IMR-90 (cell line): ENCODE measurements around the gene ACTN1. TPM values are rescaled to one million over a fixed set of nuclear protein-coding genes. Genes with fewer than 3 reads are reported as not detected.
A peak's percentile ranks its signal among the peaks of the same experiment; 100 is the strongest.

Experiments
- ATAC-seq: fragments of 200-7000 bp; cut with Tn5 transposase; 2 replicates; pipeline ENCODE4 v1.9.1; 2020; ENCODE audit warnings: low read depth, mild to moderate bottlenecking, moderate library complexity
- BruUV-seq: library from RNA; stranded (reverse); fragments of 400-500 nt; replicated peaks from 2 replicates; lab custom pipeline; 2021; lab: Mats Ljungman, UMichigan
- CTCF ChIA-PET: fragments of 300-600 bp; formaldehyde crosslinking; extraction: SDS; loops from one replicate; lab custom pipeline; 2021; ENCODE audit warnings: antibody characterized with exemption; lab: Yijun Ruan, JAX
- POLR2A ChIA-PET: fragments of 300-600 bp; sonication (Branson Sonifier 250); formaldehyde crosslinking; loops from one replicate; lab custom pipeline; 2022; ENCODE audit warnings: antibody characterized with exemption; ENCODE audit not compliant: unreplicated experiment; lab: Charles Lee
- DNase-seq: peaks from one replicate; pipeline ENCODE4 v3.0.0; 2013
- H2AFZ ChIP-seq: replicated peaks from 2 replicates; pipeline ENCODE3; 2013; ENCODE audit warnings: low read length, mild to moderate bottlenecking; ENCODE audit not compliant: poor library complexity
- H2AK5ac ChIP-seq: 2 replicates; pipeline ENCODE4 v1.6.1; 2013; ENCODE audit warnings: low read depth, low read length, inconsistent platforms
- H2AK9ac ChIP-seq: replicated peaks from 2 replicates; pipeline ENCODE3; 2013; ENCODE audit warnings: mild to moderate bottlenecking, low read depth, low read length, moderate library complexity; ENCODE audit not compliant: poor library complexity
- H2BK120ac ChIP-seq: 2 replicates; pipeline ENCODE4 v1.6.1; 2013; ENCODE audit warnings: low read depth, low read length, inconsistent platforms
- H2BK15ac ChIP-seq: 3 replicates; pipeline ENCODE4 v1.6.1; 2013; ENCODE audit warnings: low read depth, low read length, inconsistent platforms
- H2BK20ac ChIP-seq: 2 replicates; pipeline ENCODE4 v1.6.1; 2013; ENCODE audit warnings: low read depth, mild to moderate bottlenecking, inconsistent platforms, low read length, moderate library complexity
- H2BK5ac ChIP-seq: 2 replicates; pipeline ENCODE4 v1.6.1; 2013; ENCODE audit warnings: mild to moderate bottlenecking, low read depth, low read length, inconsistent platforms; ENCODE audit not compliant: poor library complexity, severe bottlenecking
- H3K14ac ChIP-seq: replicated peaks from 2 replicates; pipeline ENCODE4 v1.6.1; 2013; ENCODE audit warnings: low read depth, low read length, inconsistent platforms
- H3K18ac ChIP-seq: 2 replicates; pipeline ENCODE4 v1.6.1; 2013; ENCODE audit warnings: low read depth, low read length, control low read depth
- H3K23ac ChIP-seq: 2 replicates; pipeline ENCODE4 v1.6.1; 2013; ENCODE audit warnings: low read depth, low read length, inconsistent platforms
- H3K27ac ChIP-seq: 2 replicates; pipeline ENCODE4 v1.5.1; 2013; ENCODE audit warnings: mild to moderate bottlenecking, control low read depth, low read length; ENCODE audit not compliant: insufficient read depth
- H3K27me3 ChIP-seq: 2 replicates; pipeline ENCODE4 v1.6.1; 2013; ENCODE audit warnings: low read length; ENCODE audit not compliant: control insufficient read depth, insufficient read depth
- H3K36me3 ChIP-seq: 2 replicates; pipeline ENCODE4 v1.6.1; 2013; ENCODE audit warnings: low read length, mixed read lengths; ENCODE audit not compliant: control insufficient read depth, insufficient read depth
- H3K4ac ChIP-seq: 2 replicates; pipeline ENCODE4 v1.6.1; 2013; ENCODE audit warnings: low read depth, low read length, inconsistent platforms
- H3K4me1 ChIP-seq: 2 replicates; pipeline ENCODE4 v1.6.1; 2013; ENCODE audit warnings: low read length, mixed read lengths; ENCODE audit not compliant: control insufficient read depth, insufficient read depth
- H3K4me2 ChIP-seq: 2 replicates; pipeline ENCODE4 v1.6.1; 2013; ENCODE audit warnings: low read depth, mild to moderate bottlenecking, control low read depth, low read length, moderate library complexity
- H3K4me3 ChIP-seq: 2 replicates; pipeline ENCODE4 v1.5.1; 2013; ENCODE audit warnings: low read depth, mild to moderate bottlenecking, control low read depth, low read length, moderate library complexity; ENCODE audit not compliant: insufficient read depth
- H3K56ac ChIP-seq: 2 replicates; pipeline ENCODE4 v1.6.1; 2013; ENCODE audit warnings: low read length, inconsistent platforms; ENCODE audit not compliant: insufficient read depth; ENCODE audit errors: extremely low read depth
- H3K79me1 ChIP-seq, 2 experiments: 2 replicates each; pipeline ENCODE4 v1.6.1; 2013; ENCODE audit warnings: low read length in 2 of 2, inconsistent platforms in 1 of 2, low read depth in 1 of 2
- H3K9ac ChIP-seq: 2 replicates; pipeline ENCODE4 v1.6.1; 2013; ENCODE audit warnings: low read depth, low read length, control low read depth
- H3K9me1 ChIP-seq: 2 replicates; pipeline ENCODE4 v1.6.1; 2013; ENCODE audit warnings: low read length, inconsistent platforms; ENCODE audit not compliant: insufficient read depth
- H3K9me3 ChIP-seq: 2 replicates; pipeline ENCODE4 v1.6.1; 2013; ENCODE audit warnings: low read length; ENCODE audit not compliant: control insufficient read depth, insufficient read depth
- H4K20me1 ChIP-seq: 2 replicates; pipeline ENCODE4 v1.6.1; 2013; ENCODE audit warnings: low read length, inconsistent platforms; ENCODE audit not compliant: insufficient read depth
- H4K5ac ChIP-seq: 2 replicates; pipeline ENCODE4 v1.6.1; 2013; ENCODE audit warnings: mild to moderate bottlenecking, low read depth, low read length, control low read depth
- H4K8ac ChIP-seq, 2 experiments: 2 replicates each; pipeline ENCODE4 v1.6.1; 2013; ENCODE audit warnings: low read depth in 2 of 2, low read length in 2 of 2, control low read depth in 1 of 2, inconsistent platforms in 1 of 2
- H4K91ac ChIP-seq: 2 replicates; pipeline ENCODE4 v1.6.1; 2013; ENCODE audit warnings: low read depth, low read length, inconsistent platforms; ENCODE audit not compliant: insufficient read depth
- BHLHE40 ChIP-seq: fragments of 150-350 bp; IDR thresholded peaks from 2 replicates; pipeline ENCODE4 v1.6.1; 2016; ENCODE audit warnings: mild to moderate bottlenecking, low read depth, low read length
- CEBPB ChIP-seq: IDR thresholded peaks from 2 replicates; pipeline ENCODE4 v1.6.1; 2012; ENCODE audit warnings: low read depth, low read length, improper control_type of control experiment
- CHD1 ChIP-seq: IDR thresholded peaks from 2 replicates; pipeline ENCODE4 v1.6.1; 2012; ENCODE audit warnings: low read depth, low read length, improper control_type of control experiment
- CTCF ChIP-seq: conservative IDR thresholded peaks from 2 replicates; pipeline ENCODE4 v1.5.1; 2012; ENCODE audit warnings: mild to moderate bottlenecking, low read depth, low read length, improper control_type of control experiment
- ELK1 ChIP-seq: fragments of 150-350 bp; IDR thresholded peaks from 2 replicates; pipeline ENCODE4 v1.6.1; 2016; ENCODE audit warnings: low read depth, mild to moderate bottlenecking, low read length, moderate library complexity, borderline replicate concordance
- FOS ChIP-seq: fragments of 150-350 bp; IDR thresholded peaks from 2 replicates; pipeline ENCODE4 v1.6.1; 2016; ENCODE audit warnings: low read depth, low read length
- MAFK ChIP-seq: IDR thresholded peaks from 2 replicates; pipeline ENCODE4 v1.6.1; 2012; ENCODE audit warnings: low read depth, low read length, improper control_type of control experiment
- MXI1 ChIP-seq: IDR thresholded peaks from 2 replicates; pipeline ENCODE4 v1.6.1; 2012; ENCODE audit warnings: low read depth, mild to moderate bottlenecking, low read length, moderate library complexity, borderline replicate concordance
- NFE2L2 ChIP-seq: fragments of 150-350 bp; IDR thresholded peaks from 2 replicates; pipeline ENCODE4 v1.6.1; 2016; ENCODE audit warnings: low read depth, mild to moderate bottlenecking, low read length
- POLR2A ChIP-seq: IDR thresholded peaks from 2 replicates; pipeline ENCODE4 v1.6.1; 2012; ENCODE audit warnings: mild to moderate bottlenecking, low read depth, low read length
- RAD21 ChIP-seq: IDR thresholded peaks from 2 replicates; pipeline ENCODE4 v1.6.1; 2012; ENCODE audit warnings: low read length, improper control_type of control experiment
- RCOR1 ChIP-seq: IDR thresholded peaks from 2 replicates; pipeline ENCODE4 v1.6.1; 2012; ENCODE audit warnings: mild to moderate bottlenecking, low read length, improper control_type of control experiment; ENCODE audit not compliant: insufficient replicate concordance
- RFX5 ChIP-seq: IDR thresholded peaks from 2 replicates; pipeline ENCODE4 v1.8.0; 2012; ENCODE audit warnings: low read depth, mild to moderate bottlenecking, low read length, moderate library complexity
- SMC3 ChIP-seq: fragments of 150-350 bp; IDR thresholded peaks from 2 replicates; pipeline ENCODE4 v1.6.1; 2016; ENCODE audit warnings: low read depth, mild to moderate bottlenecking, antibody characterized with exemption, low read length, moderate library complexity
- USF2 ChIP-seq: fragments of 150-350 bp; IDR thresholded peaks from 2 replicates; pipeline ENCODE4 v1.6.1; 2017; ENCODE audit warnings: mild to moderate bottlenecking, antibody characterized with exemption, low read length, low read depth
- WGBS, 2 experiments: methylation state at CpG; one replicate each; pipeline versions ENCODE4 v1.1.5 to v1.1.7; 2013; ENCODE audit warnings: missing lambda C conversion rate in 2 of 2; ENCODE audit not compliant: insufficient read length in 1 of 2; ENCODE audit errors: extremely low coverage in 2 of 2; 5-methylcytosine and 5-hydroxymethylcytosine counted together
- dilution Hi-C: fragments of 300-500 bp; cut with HindIII; formaldehyde crosslinking; loops from one replicate; pipeline ENCODE4 v1.14.3; 2018; ENCODE audit warnings: low sequenced_read_pairs; ENCODE audit not compliant: unreplicated experiment
- in situ Hi-C: fragments of 300-500 bp; cut with MboI; formaldehyde crosslinking; loops from 3 replicates; pipeline ENCODE4 v1.14.3; 2019; ENCODE audit warnings: low sequenced_read_pairs, inconsistent platforms, mixed read lengths
- intact Hi-C: fragments of 100-400 bp; cut with micrococcal nuclease; formaldehyde crosslinking; loops from 2 replicates; pipeline ENCODE4 v1.10.0; 2022
- polyA plus RNA-seq, 3 experiments: library from polyadenylated mRNA; depleted of rRNA; stranded (reverse); fragments of >200 nt; gene quantifications; 2 replicates each; pipeline ENCODE4 v1.2.3, GENCODE V29; 2012; ENCODE audit warnings: low replicate concordance in 1 of 3
- total RNA-seq: library from RNA; depleted of rRNA; stranded (reverse); fragments of >200 nt; gene quantifications from 2 replicates; pipeline ENCODE4 v1.2.3, GENCODE V29; 2012

The ACTN1 gene
- total and polyA plus RNA-seq, 2 of the 4 experiments (the other 2 are of a cell fraction), result 684 to 766 TPM

GRCh38 chr14:68927956-68928675, 51.0 kb downstream of the ACTN1 start:
- Histone ChIP-seq H3K9me1 (peaks cover 76% of the 10 kb centered on the region), H3K23ac (peak overlapping the region; percentile 79; the same call in 1 of the 2 replicates), H3K4ac (peak overlapping the region; percentile 8; the same call in 1 of the 2 replicates), H2BK15ac (no peak overlapping the region), H2AFZ (no peak overlapping the region), H3K79me1 (peaks cover 7 to 93% of the 10 kb centered on the region in 2 experiments; a peak in 3 of 4 replicates), H2BK20ac (no peak overlapping the region), H3K27me3 (no peaks in the 10 kb centered on the region), H2BK5ac (peak overlapping the region; percentile 38), H2AK9ac (no peak overlapping the region), H3K18ac (no peak overlapping the region), H3K36me3 (peaks cover 59% of the 10 kb centered on the region), H4K91ac (no peak overlapping the region), H3K4me2 (no peak overlapping the region; the same call in 1 of the 2 replicates), H3K9me3 (no peaks in the 10 kb centered on the region), H2AK5ac (0 out of 2 replicates have a peak overlapping the region, but pooled peaks have one; percentile 9), H3K56ac (no peak overlapping the region), H4K5ac (no peak overlapping the region), H4K20me1 (peaks cover 100% of the 10 kb centered on the region), H2BK120ac (no peak overlapping the region), H3K4me3 (no peak overlapping the region), H3K27ac (peak overlapping the region; percentile 59; the same call in 1 of the 2 replicates), H3K9ac (peak overlapping the region; percentile 24; the same call in 1 of the 2 replicates), H3K14ac (peak overlapping the region; percentile 48), H3K4me1 (peaks cover 56% of the 10 kb centered on the region), H4K8ac (0 out of 4 replicates have a peak overlapping the region, but pooled peaks of 1 of the 2 experiments have one; percentile 1)
- CTCF ChIA-PET, result interaction anchor here (1.5 kb wide), 1 partner anchor 14 kb away, joined by 5 read pairs; no protein-coding TSS in a partner anchor
- POLR2A ChIA-PET, result no interaction called here
- DNase-seq (no peak), ATAC-seq (no peak)
- dilution Hi-C loops (no loop called here), intact Hi-C loops (no loop called here), in situ Hi-C loops (no loop called here)
- WGBS, 2 experiments, result 20% methylated on average over 1 of the region's 9 CpGs; no CpG with 5 or more reads in 1 of the 2 experiments
- no TSS peak for BruUV-seq
- TF ChIP-seq USF2, result no peak
- no peak for TF ChIP-seq POLR2A
- TF ChIP-seq ELK1, result no peak
- TF ChIP-seq RCOR1, result no peak
- TF ChIP-seq SMC3, result no peak
- TF ChIP-seq RFX5, result no peak
- no peak for TF ChIP-seq MAFK
- TF ChIP-seq CEBPB, result no peak
- TF ChIP-seq CHD1, result no peak
- no peak for TF ChIP-seq NFE2L2
- TF ChIP-seq RAD21, result no peak
- TF ChIP-seq FOS, result no peak
- no peak for TF ChIP-seq MXI1
- no peak for TF ChIP-seq CTCF
- no peak for TF ChIP-seq BHLHE40
